GM18507 (cell line): ENCODE results near the gene SMARCE1.
A peak's percentile ranks its signal among the peaks of the same experiment; 100 is the strongest.
"Not testable (repeated sequence)": the region's sequence is repeated elsewhere in the genome, so short reads cannot be mapped to it uniquely, and the experiment has no call there.

Experiments used
- DNase-seq: peaks from one replicate; pipeline ENCODE4 v3.0.0; 2011; ENCODE audit warnings: low read depth; ENCODE audit not compliant: insufficient read length; ENCODE audit errors: extremely low spot score
- FAIRE-seq: peaks from 2 replicates; lab custom pipeline; 2011; peaks lifted over from hg19 to GRCh38; lab: Jason Lieb, UNC

The SMARCE1 gene

DNA sequence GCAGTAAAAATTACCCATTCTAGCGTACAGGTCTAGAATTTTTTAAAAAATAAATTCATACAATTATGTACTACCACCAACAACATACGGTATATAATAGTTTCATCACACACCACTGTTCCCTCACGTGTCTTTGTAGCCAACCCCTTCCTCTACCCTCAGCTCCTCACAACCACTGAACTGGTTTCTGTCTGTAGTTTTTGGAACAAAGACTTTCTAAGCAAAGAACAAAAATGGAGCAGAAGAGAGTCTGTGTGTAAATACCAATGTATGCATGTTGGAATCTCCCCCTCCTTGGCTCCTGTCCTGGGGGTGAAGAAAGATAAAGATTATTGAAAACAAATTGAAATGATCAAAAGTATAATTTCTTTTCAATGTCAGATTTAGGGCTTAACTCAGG lies 50.5 kb downstream of the SMARCE1 start:
- FAIRE-seq, result no peak
- DNase-seq, result no peak

DNA sequence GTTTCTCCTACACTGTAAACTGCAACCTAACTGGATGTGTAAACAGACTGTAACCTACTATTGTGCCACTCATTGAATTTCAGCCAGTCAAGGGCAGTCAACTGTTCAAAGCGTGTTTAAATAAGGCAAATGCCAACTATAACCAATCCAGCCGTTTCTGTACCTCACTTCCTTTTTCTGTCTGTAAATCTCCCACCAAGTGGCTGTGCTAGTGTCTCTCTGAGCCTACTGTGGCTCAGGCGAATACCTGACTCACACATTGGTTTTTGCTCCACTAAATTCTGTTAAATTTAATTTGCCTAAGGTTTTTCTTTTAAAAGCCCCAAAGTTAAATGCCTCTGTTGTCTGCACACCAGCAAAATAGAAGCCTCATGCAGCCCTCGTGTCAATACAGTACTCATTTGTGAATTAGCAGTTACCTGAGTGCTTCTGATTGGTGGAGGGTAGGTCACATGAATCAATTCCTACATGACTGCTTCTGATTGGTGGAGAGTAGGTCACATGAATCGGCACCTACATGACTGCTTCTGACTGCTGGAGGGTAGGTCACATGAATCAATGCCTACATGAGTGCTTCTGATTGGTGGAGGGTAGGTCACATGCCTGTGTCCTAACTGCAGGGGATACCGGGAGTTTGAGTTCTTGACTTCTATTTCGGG lies 51.2 kb downstream of the SMARCE1 start:
- DNase-seq (no peak), FAIRE-seq (peak; percentile 70)

DNA sequence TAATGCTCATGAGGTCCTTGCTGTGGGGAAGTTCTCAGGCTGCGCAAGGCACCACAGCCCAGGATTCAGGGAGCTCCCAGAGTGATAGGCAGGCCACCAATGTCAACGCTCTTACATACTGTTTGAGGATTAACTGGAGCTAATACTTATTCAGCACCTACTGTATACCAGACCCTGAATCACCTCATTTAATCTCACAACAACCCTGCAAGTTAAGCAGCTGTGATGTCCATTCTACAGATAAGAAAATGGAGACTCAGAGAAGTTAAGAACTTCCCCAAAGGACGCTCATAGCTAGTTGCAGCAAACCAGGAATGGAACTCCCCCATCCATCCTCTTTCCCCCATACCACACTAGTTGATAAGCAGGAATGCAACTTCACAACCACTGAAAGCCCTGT lies 56.9 kb downstream of the SMARCE1 start:
- FAIRE-seq (no peak), DNase-seq (no peak)

DNA sequence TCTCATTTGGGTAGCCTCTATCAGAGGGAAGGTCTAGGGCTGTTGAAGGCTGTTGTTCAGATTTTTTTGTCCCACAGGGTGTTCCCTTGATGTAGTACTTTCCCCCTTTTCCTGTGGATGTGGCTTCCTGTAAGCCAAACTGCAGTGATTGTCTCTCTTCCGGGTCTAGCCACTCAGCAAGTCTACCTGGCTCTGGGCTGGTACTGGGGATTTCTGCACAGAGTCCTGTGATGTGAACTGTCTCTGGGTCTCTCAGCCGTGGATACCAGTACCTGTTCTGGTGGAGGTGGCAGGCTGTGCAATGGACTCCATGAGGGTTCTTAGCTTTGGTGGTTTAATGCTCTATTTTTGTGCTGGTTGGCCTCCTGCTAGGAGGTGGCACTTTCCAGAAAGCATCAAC lies 59.1 kb downstream of the SMARCE1 start:
- FAIRE-seq (no peak), DNase-seq (no peak)

DNA sequence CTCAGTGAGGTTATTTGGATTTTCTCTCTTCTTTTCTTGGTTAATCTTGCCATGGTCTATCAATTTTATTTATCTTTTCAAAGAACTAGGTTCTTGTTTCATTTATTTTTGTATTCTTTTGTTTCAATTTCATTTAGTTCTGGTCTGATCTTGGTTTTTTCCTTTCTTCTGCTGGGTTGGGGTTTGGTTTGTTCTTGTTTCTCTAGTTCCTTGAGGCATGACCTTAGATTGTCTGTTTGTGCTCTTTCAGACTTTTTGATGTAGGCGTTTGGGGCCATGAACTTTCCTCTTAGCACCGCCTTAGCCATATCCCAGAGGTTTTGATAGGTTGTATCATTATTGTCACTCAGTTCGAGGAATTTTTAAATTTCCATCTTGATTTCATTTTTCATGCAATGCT lies 61.4 kb downstream of the SMARCE1 start:
- DNase-seq, result not testable (repeated sequence)
- FAIRE-seq, result peak; percentile 55

DNA sequence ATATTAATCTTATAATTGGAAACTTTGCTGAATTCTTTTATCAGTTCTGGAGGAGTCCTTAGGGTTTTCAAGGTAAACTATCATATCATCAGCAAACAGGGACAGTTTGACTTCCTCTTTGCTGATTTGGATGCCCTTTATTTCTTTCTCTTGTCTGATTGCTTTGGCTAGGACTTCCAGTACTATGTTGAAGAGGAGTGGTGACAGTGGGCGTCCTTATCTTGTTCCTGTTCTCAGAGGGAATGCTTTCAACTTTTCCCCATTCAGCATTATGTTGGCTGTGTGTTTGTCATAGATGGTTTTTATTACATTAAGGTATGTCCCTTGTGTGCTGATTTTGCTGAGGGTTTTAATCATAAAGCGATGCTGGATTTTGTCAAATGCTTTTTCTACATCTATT lies 62.7 kb downstream of the SMARCE1 start:
- DNase-seq, FAIRE-seq: not testable (repeated sequence)

DNA sequence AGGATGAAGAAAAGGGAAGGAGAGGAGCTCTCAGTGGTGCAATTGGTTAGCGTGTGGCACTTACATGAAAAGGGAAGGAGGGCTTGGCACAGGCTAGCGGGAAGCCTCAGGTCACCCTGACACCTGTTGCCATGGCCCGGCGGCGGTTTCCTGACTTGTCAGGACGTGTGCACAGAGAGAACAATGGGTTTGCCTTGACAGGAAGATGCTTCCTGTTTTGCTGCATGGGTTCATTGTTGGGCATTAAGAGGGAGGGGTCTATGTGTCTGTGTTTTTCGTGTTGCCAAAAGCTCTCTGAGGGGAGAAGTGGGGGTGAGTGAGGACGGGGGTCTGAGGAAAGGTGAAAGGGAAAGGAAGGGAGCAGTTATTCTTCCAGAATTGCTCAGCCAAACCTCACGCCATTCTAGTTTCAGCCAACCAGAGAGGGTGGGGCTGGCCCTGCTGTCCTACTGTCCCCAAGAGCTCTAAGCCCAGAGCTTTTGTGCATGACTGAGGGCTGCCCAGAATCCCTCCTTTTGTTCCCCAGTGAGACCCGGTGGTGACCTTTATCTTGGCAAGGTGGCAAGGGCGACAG lies 65.2 kb downstream of the SMARCE1 start:
- FAIRE-seq (peak; percentile 97), DNase-seq (no peak)

DNA sequence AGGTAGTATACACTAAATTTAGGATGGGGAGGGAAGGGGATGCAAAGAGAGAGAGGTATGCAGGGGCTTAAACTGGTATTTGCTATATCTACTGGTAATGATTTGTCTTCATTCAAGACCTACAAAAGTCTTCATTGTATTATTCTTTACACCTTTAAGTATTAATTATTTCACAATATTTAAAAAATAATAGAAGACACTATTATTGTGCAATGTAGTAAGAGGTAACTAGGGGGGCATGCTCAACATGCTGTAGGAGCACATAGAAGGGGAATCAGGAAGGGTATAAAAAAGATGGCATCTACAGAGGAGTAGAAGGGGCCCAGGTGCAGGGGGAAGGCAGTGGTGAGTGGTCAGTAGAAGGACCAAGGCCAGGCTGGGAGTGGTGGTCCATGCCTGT lies 67.5 kb downstream of the SMARCE1 start:
- no peak for FAIRE-seq
- DNase-seq, result no peak

DNA sequence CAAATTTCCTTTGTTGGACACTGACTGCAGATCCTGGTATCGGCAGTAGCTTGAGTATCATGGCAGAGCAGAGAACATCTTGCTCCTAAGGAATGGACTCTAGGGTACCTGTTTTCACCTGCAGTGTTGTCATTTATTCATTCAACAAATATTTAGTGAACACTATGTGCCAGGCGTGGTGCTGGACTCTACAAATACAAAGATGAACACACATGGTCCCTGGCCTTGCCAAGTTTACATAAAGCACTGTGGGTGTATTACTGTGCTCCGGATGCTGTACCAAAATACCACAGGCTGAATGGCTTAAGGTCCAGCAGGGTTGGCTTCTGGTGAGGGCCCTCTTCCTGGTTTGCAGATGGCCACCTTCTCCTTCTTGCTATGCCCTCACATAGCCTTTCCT lies 68.1 kb downstream of the SMARCE1 start:
- no peak for DNase-seq
- no peak for FAIRE-seq

DNA sequence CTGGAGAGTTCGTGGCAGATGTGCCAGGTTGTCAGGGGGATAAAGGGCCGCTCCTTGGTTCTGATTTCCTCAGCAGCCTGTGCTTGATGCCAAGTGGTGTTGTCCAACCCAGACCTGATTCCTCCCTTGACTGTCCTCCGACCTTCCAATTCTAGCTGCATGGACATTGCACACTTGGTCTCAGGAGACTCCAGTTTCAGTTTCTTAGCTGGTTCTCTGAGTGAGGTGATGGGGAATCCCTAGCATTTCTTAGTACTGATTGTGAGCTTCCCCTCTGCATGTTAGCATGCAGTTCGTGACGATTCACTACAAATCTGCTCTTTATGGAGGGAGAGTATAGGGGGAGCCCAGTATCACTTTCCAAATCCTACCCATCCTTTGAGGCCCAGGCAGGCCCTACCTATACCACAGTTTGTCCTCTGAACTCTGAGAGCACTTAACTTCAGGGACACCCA lies 70.0 kb downstream of the SMARCE1 start:
- no peak for DNase-seq
- FAIRE-seq, result peak; percentile 95

DNA sequence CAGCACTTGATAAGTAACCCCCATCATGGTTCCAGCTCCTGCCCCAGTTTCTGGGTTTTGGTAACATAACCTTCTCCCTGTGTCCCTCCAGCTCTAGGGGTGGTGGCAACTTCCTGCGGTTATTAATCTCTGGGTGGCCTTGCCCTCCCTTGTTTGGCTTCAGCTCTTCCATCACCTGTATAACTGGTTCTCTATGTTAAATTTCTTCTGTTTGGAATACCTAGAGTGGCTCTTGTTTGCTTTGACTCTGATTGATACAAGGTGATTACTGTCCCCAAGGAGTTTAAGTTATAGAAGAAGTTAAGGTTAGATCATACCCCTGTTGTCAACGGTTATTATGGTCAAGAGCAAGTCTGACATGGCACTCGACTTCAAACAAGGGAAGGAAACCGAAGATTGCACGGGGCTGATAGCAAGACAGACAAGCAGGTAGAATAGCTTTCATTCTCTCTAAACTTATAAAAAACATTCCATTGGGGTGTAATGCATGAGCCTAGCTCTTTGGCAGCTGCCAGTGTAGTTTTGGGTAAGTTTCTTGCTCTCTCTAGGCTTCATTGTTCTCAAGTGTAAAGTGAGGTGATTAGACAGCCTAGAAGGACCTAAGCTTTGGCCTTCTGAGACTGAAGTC lies 71.4 kb downstream of the SMARCE1 start:
- no peak for FAIRE-seq
- DNase-seq, result no peak
